ENCODE measurements around the gene PHF23.

Gene PHF23

GRCh38 chr17:7219812-7220592, 19.3 kb downstream of the PHF23 start, which contains the start of the genes ACADVL and DLG4:
Gene ACADVL (plus strand): TSS chr17:7219938. CDS start chr17:7219985, 47 bp downstream.
Gene DLG4 (minus strand): TSS chr17:7219836.
- DNase-seq (ENCODE audit: low read depth) = peak; percentile 86

DNA sequence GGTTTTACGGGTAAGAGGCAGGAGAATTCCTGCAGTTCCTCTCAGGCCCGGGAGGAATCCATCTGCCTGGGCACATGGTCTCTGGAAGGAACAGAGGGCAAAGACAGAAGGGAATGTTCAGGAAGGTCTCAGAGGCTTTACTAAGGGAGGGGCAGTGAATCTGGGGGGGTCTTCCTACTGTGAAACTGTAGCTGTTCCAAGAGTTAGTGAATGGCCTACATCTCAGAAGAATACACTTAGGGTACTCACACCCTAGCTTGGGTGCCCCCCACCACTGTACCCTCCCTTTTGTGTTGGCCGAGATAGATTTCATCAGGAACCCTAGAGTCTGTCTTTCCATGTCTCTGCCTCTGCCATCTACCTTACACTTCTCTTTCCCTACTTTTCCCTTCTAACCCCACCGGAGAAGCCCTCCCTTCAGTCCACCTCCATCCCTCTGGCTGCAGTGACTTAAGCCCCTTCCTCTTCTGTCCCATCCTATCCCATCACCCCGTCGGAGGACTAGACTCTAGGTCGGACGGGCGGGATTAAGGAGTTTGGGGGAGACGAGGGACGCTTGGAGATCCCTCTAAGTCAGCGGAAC, 19.9 kb downstream of the PHF23 start:
- DNase-seq (ENCODE audit: low read depth) = no peak

DNA sequence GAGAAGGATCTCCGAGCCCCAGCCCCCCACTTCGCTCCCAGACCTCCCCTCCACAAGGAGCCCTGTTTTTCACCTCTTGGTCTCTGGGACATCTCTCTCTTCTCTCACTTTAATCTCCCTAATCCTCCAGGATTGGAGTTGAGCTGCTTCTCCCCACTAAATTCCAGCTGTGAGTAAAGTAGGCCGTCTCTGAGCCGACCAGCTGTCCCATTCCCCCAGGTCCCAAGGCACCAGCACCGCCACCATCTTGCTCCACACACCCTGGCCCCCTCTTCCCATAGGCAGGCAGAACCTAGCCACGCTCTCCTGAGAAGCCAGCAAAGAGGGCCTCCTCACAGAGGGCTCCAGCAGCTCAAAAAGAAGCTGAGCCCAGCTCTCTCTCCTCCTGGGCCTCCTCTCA, 20.5 kb downstream of the PHF23 start:
- no peak for DNase-seq (ENCODE audit: low read depth)

DNA sequence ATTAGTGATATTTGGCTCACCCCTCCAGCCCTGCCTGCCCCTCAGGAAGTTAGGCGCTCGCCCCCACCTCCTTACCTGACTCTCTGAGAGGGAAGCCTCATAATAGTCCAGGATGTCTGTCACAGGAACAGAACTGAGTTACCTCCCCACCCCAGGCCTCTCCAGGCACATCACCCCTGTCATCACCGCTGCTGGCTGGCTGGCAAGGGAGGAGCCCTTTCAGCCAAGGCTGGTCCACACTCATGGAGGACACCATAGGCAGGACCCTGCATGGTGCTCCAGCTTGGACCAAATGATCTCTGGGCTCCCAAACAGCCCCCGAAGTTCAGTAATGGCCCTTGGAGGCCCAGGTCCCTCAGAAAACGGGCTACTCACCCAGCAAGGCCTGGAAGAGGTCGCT, 21.1 kb downstream of the PHF23 start:
- no peak for DNase-seq (ENCODE audit: low read depth)

- peak; percentile 76 for DNase-seq (ENCODE audit: low read depth)
These were observed 21.9 kb downstream of the PHF23 start for GRCh38 chr17:7217113-7217987.

- DNase-seq (ENCODE audit: low read depth) = no peak
These were observed 22.8 kb downstream of the PHF23 start for GRCh38 chr17:7216242-7217112.

DNA sequence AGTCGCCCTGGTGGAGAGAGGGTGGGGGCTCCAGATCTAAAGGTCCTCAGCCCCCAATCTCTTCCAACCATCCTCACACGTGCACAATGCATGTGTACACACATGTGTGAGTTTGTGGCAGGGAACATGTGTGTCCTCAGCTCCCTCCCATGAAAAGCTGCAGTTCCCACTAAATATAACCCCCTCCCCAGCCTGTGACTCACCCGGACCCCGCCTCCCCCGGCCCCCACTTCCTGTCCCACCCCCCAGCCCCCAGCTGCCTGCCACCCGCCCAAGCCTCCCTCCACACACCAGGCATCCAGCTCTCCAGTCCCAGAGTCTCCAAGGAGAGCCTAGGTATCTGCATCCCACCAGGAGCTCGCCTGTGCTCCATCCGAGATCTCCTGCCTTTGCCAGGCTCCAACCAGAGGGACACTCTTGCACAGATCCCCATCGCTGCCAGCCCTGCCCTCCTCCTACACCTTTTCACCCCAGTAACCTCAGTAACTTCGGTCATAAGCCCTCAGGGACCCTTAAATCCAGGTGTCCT, 23.5 kb downstream of the PHF23 start:
- no peak for DNase-seq (ENCODE audit: low read depth)

- DNase-seq (ENCODE audit: low read depth) = no peak
These were observed 24.1 kb downstream of the PHF23 start for GRCh38 chr17:7215136-7215638.

GRCh38 chr17:7214300-7215135, 24.7 kb downstream of the PHF23 start:
- peak; percentile 92 for DNase-seq (ENCODE audit: low read depth)

DNA sequence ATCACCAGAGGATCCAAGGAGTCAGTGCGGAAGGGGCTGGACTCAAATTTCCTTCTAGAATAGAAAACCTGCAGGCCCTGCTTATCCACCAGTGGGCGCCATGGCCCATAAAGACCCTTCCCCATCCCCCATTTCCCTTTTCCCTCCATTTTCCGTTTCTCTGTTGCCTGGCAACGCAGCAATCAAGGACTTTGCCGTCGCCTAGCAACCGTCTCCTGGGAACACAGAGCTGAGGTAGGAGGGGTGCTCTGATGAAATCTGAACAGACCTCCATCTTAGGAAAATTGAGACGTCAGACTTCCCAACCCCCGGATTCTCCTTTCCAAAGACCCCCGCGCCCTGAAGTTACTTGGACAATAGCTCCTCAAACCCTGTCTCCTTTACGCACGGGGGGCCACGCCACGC, 25.4 kb downstream of the PHF23 start:
- DNase-seq (ENCODE audit: low read depth) = peak; percentile 75

DNA sequence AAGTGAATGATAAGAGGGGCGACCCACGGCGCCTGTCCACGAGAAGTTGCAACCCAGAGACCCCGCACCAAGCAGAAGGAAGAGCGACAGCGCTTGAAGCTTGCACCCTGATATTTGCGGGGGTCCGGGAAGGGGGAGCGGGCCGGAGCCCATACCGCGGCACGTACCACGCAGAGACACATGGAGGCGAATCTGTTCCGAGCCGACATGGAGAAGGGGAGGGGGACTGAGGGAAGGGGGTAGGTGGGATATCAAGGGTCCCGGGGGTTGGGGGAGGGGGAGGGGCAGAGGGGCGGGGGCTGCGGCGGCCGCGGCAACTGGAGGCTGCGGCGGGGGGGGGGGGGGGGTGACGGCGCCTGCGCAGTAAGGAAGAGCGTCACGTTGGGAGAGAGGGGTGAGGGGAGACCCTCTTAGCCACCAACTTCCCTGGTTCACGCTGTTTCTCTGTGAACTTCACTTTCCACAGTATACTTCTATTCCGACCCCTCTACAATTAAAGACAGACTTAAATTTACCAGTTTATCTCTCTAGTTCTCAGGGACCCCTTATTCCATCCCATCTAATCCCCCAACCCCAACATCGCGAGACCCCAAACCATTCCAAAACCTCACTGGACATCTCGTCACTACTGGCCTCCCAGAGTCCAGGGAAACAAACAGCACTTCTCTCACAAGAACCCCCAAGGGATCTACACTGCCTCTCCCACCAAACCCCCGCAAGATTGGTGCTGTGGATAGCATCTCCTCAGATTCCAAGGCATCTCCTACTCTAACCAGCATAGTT, 27.6 kb downstream of the PHF23 start:
- no peak for DNase-seq (ENCODE audit: low read depth)

DNA sequence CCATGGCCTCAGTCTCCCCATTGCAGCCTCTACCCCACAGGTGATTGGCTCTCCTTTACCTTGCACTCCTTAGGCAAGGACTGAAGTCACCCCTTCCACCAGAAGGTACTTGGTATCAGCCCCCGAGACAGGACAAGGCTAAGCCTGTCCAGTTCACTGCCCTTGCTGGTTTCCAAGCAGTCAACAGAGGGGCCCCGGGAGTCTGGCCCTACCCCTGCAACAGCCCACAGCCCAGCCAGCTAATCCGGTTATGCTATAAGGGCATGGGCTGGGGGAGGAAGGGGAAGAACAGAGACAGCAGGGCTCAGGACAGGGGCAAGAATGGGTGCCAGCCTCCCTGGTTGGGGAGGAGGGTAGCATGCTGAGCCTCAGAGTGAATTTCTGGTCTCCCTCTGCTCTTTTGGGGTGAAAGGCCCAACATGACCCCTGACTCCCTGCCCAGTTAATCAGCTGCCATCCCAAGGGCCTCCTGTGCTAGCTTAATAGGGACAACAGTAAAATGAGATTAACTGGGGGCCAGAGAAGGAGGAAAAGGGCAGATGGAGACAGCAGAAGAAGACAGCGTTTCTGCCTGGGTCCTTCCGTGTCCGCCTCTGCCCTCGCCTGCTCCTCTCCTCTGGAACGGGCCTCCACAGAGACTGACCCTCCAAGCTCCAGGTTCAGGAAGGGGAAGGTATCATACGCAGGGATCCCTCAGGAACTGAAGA, 30.4 kb downstream of the PHF23 start:
- no peak for DNase-seq (ENCODE audit: low read depth)

DNA sequence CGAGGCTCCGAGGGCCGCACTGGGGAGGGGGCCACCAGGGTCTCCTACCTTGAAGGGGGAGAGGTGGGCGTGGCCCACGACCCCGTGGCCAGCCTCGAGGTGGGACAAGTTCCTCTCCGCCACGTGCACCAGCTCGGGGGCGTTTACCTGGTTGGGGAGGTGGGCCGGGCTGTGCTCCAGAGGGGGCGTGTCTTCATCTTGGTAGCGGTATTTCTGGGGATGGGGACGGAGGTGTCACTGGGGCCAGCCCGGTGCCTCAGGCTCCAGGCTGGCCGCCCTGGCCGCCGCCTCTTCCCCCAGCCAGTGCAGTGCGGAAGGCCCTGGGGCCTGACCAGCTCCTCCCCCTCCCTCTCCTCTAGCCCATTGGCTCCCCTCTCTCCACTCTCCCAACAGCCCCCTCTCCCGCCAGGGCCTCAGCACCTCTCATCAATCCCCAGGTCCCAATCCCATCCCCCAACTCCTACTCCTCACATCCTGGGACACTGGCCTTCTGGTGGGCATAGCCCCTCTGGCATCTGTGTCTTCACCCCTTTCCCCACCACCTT, 31.2 kb downstream of the PHF23 start:
- no peak for DNase-seq (ENCODE audit: low read depth)

- no peak for DNase-seq (ENCODE audit: low read depth)
These were observed 31.9 kb downstream of the PHF23 start for GRCh38 chr17:7207120-7208001.

DNA sequence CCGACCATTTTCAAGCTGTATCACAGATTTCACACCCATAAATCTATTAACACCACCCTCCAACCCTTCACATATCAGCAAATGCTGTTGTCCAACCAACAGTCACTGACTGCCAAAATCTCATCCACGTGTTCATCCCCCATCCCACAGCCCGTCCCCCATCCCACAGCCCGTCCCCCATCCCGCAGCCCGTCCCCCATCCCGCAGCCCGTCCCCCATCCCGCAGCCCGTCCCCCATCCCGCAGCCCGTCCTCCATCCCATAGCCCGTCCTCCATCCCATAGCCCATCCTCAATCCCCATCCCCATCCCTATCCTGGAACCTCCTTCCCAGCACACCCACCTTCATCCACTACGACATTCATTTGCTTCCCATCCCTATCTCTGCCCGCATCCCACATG, 33.7 kb downstream of the PHF23 start:
- DNase-seq (ENCODE audit: low read depth) = no peak

- DNase-seq (ENCODE audit: low read depth) = peak; percentile 71
These were observed 34.3 kb downstream of the PHF23 start for GRCh38 chr17:7204828-7205461.

DNA sequence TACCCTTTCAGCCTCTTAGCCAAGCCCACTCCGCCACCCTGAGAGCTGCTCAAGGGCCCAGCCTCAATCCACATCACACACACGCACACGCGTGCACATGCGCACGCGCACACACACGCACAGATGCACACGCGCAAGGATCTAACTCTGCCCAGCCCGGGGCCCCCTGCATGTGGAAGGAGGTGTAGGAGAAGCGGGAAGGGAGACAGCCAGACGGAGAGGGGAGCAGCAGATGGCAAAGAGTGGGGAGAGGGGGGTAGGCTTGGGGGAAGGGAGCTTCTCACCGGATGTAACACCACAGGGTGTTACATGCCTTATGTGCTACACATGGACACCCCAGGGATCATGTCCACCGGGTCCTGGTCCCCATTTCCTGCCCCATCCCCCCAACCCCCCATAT, 34.9 kb downstream of the PHF23 start:
- no peak for DNase-seq (ENCODE audit: low read depth)

Data from fibroblast of gingiva (primary cell).